WTC11 (cell line): ENCODE data around the gene IZUMO2. TPM values are rescaled to one million over a fixed set of nuclear protein-coding genes. Genes with fewer than 3 reads are reported as not detected.

ENCODE experiments used
- ATAC-seq: fragments of 200-7000 bp; cut with Tn5 transposase; 2 replicates; pipeline ENCODE4 v1.10.0; 2021; ENCODE audit warnings: mild to moderate bottlenecking, moderate library complexity
- CTCF ChIA-PET: fragments of 300-600 bp; sonication (Branson Sonifier 250); formaldehyde crosslinking; loops from one replicate; lab custom pipeline; 2021; ENCODE audit warnings: antibody characterized with exemption; lab: Charles Lee
- POLR2A ChIA-PET: fragments of 350-600 bp; sonication (Branson Sonifier 250); formaldehyde crosslinking; loops from one replicate; lab custom pipeline; 2021; ENCODE audit warnings: antibody characterized with exemption; lab: Charles Lee
- DNase-seq: peaks from one replicate; pipeline ENCODE4 v3.0.0; 2021; ENCODE audit warnings: low spot score
- H3K27ac Mint-ChIP-seq: 2 replicates; pipeline ENCODE4 v1.8.0; 2021; ENCODE audit warnings: mixed read lengths
- H3K27me3 Mint-ChIP-seq: 2 replicates; pipeline ENCODE4 v1.8.0; 2021; ENCODE audit warnings: low read depth, mild to moderate bottlenecking, moderate library complexity, mixed read lengths
- H3K36me3 Mint-ChIP-seq: 2 replicates; pipeline ENCODE4 v1.8.0; 2021; ENCODE audit warnings: mixed read lengths
- H3K4me1 Mint-ChIP-seq: 2 replicates; pipeline ENCODE4 v1.8.0; 2022; ENCODE audit warnings: mixed read lengths
- H3K4me3 Mint-ChIP-seq: 2 replicates; pipeline ENCODE4 v1.8.0; 2021; ENCODE audit warnings: mild to moderate bottlenecking, moderate library complexity, mixed read lengths
- H3K9me3 Mint-ChIP-seq: 2 replicates; pipeline ENCODE4 v1.8.0; 2021; ENCODE audit warnings: mixed read lengths
- ATF1 ChIP-seq: sonication (generic); formaldehyde crosslinking; IDR thresholded peaks from 2 replicates; pipeline ENCODE4 v1.8.1; 2023; ENCODE audit warnings: mild to moderate bottlenecking, moderate library complexity, missing genetic modification reagents
- CREB1 ChIP-seq: sonication (generic); formaldehyde crosslinking; IDR thresholded peaks from 2 replicates; pipeline ENCODE4 v1.8.0; 2023; ENCODE audit warnings: mild to moderate bottlenecking, missing genetic modification reagents
- EMX1 ChIP-seq: fragments of 250-450 bp; sonication (Bioruptor Pico); IDR thresholded peaks from 2 replicates; pipeline ENCODE4 v1.8.0; 2021; ENCODE audit warnings: mild to moderate bottlenecking
- ESRRA ChIP-seq: sonication (generic); formaldehyde crosslinking; IDR thresholded peaks from 2 replicates; pipeline ENCODE4 v1.8.1; 2022; ENCODE audit warnings: mild to moderate bottlenecking, missing genetic modification reagents, borderline replicate concordance
- FOXP1 ChIP-seq: sonication (generic); formaldehyde crosslinking; IDR thresholded peaks from 2 replicates; pipeline ENCODE4 v1.8.0; 2022; ENCODE audit warnings: missing genetic modification reagents, mild to moderate bottlenecking, moderate library complexity, borderline replicate concordance
- GRHL2 ChIP-seq: fragments of 250-450 bp; sonication (Bioruptor Pico); IDR thresholded peaks from 2 replicates; pipeline ENCODE4 v1.8.0; 2022; ENCODE audit warnings: mild to moderate bottlenecking, moderate library complexity; ENCODE audit not compliant: insufficient replicate concordance, severe bottlenecking
- GTF2I ChIP-seq: fragments of 250-450 bp; sonication (Bioruptor Pico); conservative IDR thresholded peaks from 2 replicates; pipeline ENCODE4 v1.4.0; 2021; ENCODE audit warnings: mild to moderate bottlenecking
- IRF2 ChIP-seq: sonication (generic); formaldehyde crosslinking; IDR thresholded peaks from 2 replicates; pipeline ENCODE4 v1.8.0; 2022; ENCODE audit warnings: low read depth, missing genetic modification reagents, borderline replicate concordance
- MXD4 ChIP-seq: fragments of 250-450 bp; sonication (Bioruptor Pico); IDR thresholded peaks from 2 replicates; pipeline ENCODE4 v1.8.0; 2021; ENCODE audit warnings: mild to moderate bottlenecking, moderate library complexity, borderline replicate concordance
- MYBL2 ChIP-seq: sonication (generic); formaldehyde crosslinking; IDR thresholded peaks from 2 replicates; pipeline ENCODE4 v1.8.1; 2023; ENCODE audit warnings: mild to moderate bottlenecking, moderate library complexity, missing genetic modification reagents
- NFE2L1 ChIP-seq: sonication (generic); formaldehyde crosslinking; IDR thresholded peaks from 2 replicates; pipeline ENCODE4 v1.8.1; 2023; ENCODE audit warnings: missing genetic modification reagents
- NFYB ChIP-seq: sonication (generic); formaldehyde crosslinking; conservative IDR thresholded peaks from 2 replicates; pipeline ENCODE4 v1.8.0; 2022; ENCODE audit warnings: low read depth, missing genetic modification reagents
- SMAD3 ChIP-seq: sonication (generic); formaldehyde crosslinking; IDR thresholded peaks from 2 replicates; pipeline ENCODE4 v1.8.0; 2022; ENCODE audit warnings: missing genetic modification reagents, mild to moderate bottlenecking, borderline replicate concordance
- SP1 ChIP-seq: sonication (generic); formaldehyde crosslinking; conservative IDR thresholded peaks from 2 replicates; pipeline ENCODE4 v1.8.1; 2022; ENCODE audit warnings: missing genetic modification reagents
- TCF7 ChIP-seq: sonication (generic); formaldehyde crosslinking; IDR thresholded peaks from 2 replicates; pipeline ENCODE4 v1.8.0; 2022; ENCODE audit warnings: mild to moderate bottlenecking, low read depth, missing genetic modification reagents, moderate library complexity
- TEAD4 ChIP-seq: sonication (generic); formaldehyde crosslinking; IDR thresholded peaks from 2 replicates; pipeline ENCODE4 v1.8.0; 2022; ENCODE audit warnings: mild to moderate bottlenecking, missing genetic modification reagents
- ZBTB21 ChIP-seq: sonication (generic); formaldehyde crosslinking; IDR thresholded peaks from 2 replicates; pipeline ENCODE4 v1.8.1; 2023; ENCODE audit warnings: mild to moderate bottlenecking, missing genetic modification reagents, borderline replicate concordance
- ZNF219 ChIP-seq: sonication (generic); formaldehyde crosslinking; IDR thresholded peaks from 2 replicates; pipeline ENCODE4 v1.8.0; 2023; ENCODE audit warnings: missing genetic modification reagents, mild to moderate bottlenecking, borderline replicate concordance
- ZNF671 ChIP-seq: fragments of 250-450 bp; sonication (Bioruptor Pico); IDR thresholded peaks from 2 replicates; pipeline ENCODE4 v1.8.0; 2021; ENCODE audit warnings: mild to moderate bottlenecking
- total RNA-seq: library from RNA; stranded (reverse); gene quantifications from 3 replicates; pipeline ENCODE4 v1.2.3, GENCODE V29; 2021
- TF ChIP-seq, protein P1 (sequence below): sonication (generic); formaldehyde crosslinking; IDR thresholded peaks from 2 replicates; pipeline ENCODE4 v1.8.1; 2023; ENCODE audit warnings: mild to moderate bottlenecking, missing genetic modification reagents, moderate library complexity
- TF ChIP-seq, protein P2 (sequence below): sonication (generic); formaldehyde crosslinking; IDR thresholded peaks from 2 replicates; pipeline ENCODE4 v1.8.0; 2022; ENCODE audit warnings: mild to moderate bottlenecking, missing genetic modification reagents
- TF ChIP-seq, protein P3 (sequence below): sonication (generic); formaldehyde crosslinking; IDR thresholded peaks from 2 replicates; pipeline ENCODE4 v1.8.1; 2023; ENCODE audit warnings: mild to moderate bottlenecking, missing genetic modification reagents, borderline replicate concordance
- TF ChIP-seq, protein P4 (sequence below): fragments of 250-450 bp; sonication (Bioruptor Pico); IDR thresholded peaks from 2 replicates; pipeline ENCODE4 v1.9.0; 2021; ENCODE audit warnings: mild to moderate bottlenecking
- TF ChIP-seq, protein P5 (sequence below): sonication (generic); formaldehyde crosslinking; IDR thresholded peaks from 2 replicates; pipeline ENCODE4 v1.8.1; 2022; ENCODE audit warnings: low read depth, mild to moderate bottlenecking, moderate library complexity, missing genetic modification reagents, borderline replicate concordance
- TF ChIP-seq, protein P6 (sequence below): sonication (generic); formaldehyde crosslinking; IDR thresholded peaks from 2 replicates; pipeline ENCODE4 v1.8.1; 2023; ENCODE audit warnings: mild to moderate bottlenecking, moderate library complexity, missing genetic modification reagents
- TF ChIP-seq, protein P7 (sequence below): fragments of 250-450 bp; sonication (Bioruptor Pico); IDR thresholded peaks from 2 replicates; pipeline ENCODE4 v1.9.0; 2021; ENCODE audit warnings: moderate library complexity, mild to moderate bottlenecking, inconsistent platforms, borderline replicate concordance
- TF ChIP-seq, protein P8 (sequence below): sonication (generic); formaldehyde crosslinking; IDR thresholded peaks from 2 replicates; pipeline ENCODE4 v1.8.0; 2022; ENCODE audit warnings: mild to moderate bottlenecking, missing genetic modification reagents

Gene IZUMO2
- total RNA-seq, 1 experiment from 2014 or later: 1.0 TPM

DNA sequence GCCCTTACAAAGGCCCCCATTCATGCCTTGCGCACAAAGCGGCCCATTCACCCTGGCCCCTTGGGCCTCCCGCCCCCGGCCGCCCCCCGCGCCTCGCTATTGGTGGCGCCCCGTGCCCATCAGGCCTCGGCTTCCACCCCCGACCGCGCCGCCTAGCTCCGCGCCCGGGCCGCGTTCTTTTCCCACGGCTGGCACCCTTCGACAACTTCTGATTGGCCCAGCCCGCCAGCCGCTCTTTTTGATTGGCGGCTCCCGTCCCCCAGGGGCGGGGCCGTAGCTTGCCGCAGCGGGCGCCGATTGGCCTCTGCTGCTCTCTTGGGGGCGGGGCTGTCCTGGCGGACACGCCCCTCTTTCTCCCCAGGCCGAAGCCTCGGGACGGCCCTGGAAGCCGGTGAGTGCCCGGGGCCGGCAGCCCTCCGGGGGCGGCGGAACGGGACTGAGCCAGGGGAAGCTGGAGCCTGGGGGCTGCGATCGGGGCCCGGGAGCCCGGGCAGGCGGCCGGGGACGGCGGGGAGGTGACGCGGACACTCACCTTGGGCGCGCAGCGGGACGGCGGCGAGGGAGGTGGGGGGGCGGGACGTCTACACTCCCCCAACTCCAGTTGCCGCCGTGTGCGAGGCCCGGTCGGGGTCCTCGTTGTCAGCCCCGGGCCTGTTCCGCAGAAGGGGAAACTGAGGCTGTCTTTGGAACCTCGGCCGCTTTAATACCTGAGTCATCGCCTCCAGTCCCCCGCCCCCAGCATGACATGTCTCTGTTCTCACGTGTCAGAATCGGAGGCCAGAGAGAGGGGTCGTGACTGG, 40.4 kb upstream of the IZUMO2 start, which contains the start of gene MYH14:
MYH14 (plus strand) TSS at position 342 of the 800 bp plus-strand sequence. CDS start 6,744 bp downstream, outside the sequence.
- peak; percentile 96 for DNase-seq

DNA sequence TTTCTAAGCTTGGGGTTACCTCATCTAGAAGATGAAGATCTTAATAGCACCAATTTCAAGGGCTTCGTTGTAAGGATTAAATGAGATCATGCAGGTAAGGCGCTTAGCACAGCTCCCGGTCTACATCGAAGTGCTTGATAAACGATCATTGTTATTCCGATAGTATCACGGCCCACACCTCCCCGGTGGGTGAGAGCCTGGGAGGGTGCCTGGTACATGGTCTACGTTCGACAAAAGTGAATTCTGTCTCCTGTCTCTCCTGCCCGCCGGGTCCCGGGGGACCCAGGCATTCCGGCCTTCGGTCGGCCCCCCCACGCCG, 39.8 kb upstream of the IZUMO2 start:
- Mint-ChIP-seq H3K4me1 (peaks cover 13% of the 10 kb centered on the region), H3K9me3 (no peaks in the 10 kb centered on the region), H3K27ac (no peak overlapping the region), H3K4me3 (peak overlapping the region; percentile 56), H3K27me3 (peaks cover 46% of the 10 kb centered on the region), H3K36me3 (no peaks in the 10 kb centered on the region)
- POLR2A ChIA-PET: interaction anchor here (1.0 kb wide), 2 partner anchors 28 to 113 kb away, joined by 3 read pairs; no protein-coding TSS in a partner anchor
- CTCF ChIA-PET: interaction anchor here (0.7 to 1.9 kb wide), 10 partner anchors 25 to 501 kb away, joined by 3 to 16 read pairs (median 4); partner anchors contain the start of gene KCNC3
- no peak for DNase-seq
- peak; percentile 1; the same call in 1 of the 2 replicates for ATAC-seq
- no peak for TF ChIP-seq SP1 (CRISPR knock-in tag)
- TF ChIP-seq, protein P1, sequence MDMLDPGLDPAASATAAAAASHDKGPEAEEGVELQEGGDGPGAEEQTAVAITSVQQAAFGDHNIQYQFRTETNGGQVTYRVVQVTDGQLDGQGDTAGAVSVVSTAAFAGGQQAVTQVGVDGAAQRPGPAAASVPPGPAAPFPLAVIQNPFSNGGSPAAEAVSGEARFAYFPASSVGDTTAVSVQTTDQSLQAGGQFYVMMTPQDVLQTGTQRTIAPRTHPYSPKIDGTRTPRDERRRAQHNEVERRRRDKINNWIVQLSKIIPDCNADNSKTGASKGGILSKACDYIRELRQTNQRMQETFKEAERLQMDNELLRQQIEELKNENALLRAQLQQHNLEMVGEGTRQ (CRISPR knock-in tag): no peak
- no peak for TF ChIP-seq FOXP1
- TF ChIP-seq, protein P2, sequence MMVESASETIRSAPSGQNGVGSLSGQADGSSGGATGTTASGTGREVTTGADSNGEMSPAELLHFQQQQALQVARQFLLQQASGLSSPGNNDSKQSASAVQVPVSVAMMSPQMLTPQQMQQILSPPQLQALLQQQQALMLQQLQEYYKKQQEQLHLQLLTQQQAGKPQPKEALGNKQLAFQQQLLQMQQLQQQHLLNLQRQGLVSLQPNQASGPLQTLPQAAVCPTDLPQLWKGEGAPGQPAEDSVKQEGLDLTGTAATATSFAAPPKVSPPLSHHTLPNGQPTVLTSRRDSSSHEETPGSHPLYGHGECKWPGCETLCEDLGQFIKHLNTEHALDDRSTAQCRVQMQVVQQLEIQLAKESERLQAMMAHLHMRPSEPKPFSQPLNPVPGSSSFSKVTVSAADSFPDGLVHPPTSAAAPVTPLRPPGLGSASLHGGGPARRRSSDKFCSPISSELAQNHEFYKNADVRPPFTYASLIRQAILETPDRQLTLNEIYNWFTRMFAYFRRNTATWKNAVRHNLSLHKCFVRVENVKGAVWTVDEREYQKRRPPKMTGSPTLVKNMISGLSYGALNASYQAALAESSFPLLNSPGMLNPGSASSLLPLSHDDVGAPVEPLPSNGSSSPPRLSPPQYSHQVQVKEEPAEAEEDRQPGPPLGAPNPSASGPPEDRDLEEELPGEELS: no peak
- no peak for TF ChIP-seq IRF2 (CRISPR knock-in tag)
- TF ChIP-seq GTF2I (CRISPR knock-in tag): no peak
- TF ChIP-seq, protein P3, sequence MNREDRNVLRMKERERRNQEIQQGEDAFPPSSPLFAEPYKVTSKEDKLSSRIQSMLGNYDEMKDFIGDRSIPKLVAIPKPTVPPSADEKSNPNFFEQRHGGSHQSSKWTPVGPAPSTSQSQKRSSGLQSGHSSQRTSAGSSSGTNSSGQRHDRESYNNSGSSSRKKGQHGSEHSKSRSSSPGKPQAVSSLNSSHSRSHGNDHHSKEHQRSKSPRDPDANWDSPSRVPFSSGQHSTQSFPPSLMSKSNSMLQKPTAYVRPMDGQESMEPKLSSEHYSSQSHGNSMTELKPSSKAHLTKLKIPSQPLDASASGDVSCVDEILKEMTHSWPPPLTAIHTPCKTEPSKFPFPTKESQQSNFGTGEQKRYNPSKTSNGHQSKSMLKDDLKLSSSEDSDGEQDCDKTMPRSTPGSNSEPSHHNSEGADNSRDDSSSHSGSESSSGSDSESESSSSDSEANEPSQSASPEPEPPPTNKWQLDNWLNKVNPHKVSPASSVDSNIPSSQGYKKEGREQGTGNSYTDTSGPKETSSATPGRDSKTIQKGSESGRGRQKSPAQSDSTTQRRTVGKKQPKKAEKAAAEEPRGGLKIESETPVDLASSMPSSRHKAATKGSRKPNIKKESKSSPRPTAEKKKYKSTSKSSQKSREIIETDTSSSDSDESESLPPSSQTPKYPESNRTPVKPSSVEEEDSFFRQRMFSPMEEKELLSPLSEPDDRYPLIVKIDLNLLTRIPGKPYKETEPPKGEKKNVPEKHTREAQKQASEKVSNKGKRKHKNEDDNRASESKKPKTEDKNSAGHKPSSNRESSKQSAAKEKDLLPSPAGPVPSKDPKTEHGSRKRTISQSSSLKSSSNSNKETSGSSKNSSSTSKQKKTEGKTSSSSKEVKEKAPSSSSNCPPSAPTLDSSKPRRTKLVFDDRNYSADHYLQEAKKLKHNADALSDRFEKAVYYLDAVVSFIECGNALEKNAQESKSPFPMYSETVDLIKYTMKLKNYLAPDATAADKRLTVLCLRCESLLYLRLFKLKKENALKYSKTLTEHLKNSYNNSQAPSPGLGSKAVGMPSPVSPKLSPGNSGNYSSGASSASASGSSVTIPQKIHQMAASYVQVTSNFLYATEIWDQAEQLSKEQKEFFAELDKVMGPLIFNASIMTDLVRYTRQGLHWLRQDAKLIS (CRISPR knock-in tag): no peak
- TF ChIP-seq CREB1: no peak
- TF ChIP-seq TCF7 (CRISPR knock-in tag): no peak
- TF ChIP-seq, protein P4, sequence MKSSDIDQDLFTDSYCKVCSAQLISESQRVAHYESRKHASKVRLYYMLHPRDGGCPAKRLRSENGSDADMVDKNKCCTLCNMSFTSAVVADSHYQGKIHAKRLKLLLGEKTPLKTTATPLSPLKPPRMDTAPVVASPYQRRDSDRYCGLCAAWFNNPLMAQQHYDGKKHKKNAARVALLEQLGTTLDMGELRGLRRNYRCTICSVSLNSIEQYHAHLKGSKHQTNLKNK (CRISPR knock-in tag): no peak
- TF ChIP-seq, protein P5, sequence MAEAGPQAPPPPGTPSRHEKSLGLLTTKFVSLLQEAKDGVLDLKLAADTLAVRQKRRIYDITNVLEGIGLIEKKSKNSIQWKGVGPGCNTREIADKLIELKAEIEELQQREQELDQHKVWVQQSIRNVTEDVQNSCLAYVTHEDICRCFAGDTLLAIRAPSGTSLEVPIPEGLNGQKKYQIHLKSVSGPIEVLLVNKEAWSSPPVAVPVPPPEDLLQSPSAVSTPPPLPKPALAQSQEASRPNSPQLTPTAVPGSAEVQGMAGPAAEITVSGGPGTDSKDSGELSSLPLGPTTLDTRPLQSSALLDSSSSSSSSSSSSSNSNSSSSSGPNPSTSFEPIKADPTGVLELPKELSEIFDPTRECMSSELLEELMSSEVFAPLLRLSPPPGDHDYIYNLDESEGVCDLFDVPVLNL (CRISPR knock-in tag): no peak
- TF ChIP-seq, protein P6, sequence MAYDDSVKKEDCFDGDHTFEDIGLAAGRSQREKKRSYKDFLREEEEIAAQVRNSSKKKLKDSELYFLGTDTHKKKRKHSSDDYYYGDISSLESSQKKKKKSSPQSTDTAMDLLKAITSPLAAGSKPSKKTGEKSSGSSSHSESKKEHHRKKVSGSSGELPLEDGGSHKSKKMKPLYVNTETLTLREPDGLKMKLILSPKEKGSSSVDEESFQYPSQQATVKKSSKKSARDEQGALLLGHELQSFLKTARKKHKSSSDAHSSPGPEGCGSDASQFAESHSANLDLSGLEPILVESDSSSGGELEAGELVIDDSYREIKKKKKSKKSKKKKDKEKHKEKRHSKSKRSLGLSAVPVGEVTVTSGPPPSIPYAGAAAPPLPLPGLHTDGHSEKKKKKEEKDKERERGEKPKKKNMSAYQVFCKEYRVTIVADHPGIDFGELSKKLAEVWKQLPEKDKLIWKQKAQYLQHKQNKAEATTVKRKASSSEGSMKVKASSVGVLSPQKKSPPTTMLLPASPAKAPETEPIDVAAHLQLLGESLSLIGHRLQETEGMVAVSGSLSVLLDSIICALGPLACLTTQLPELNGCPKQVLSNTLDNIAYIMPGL: no peak

More for the DNA sequence above, 40.4 kb upstream of the IZUMO2 start, which contains the start of gene MYH14:
- Mint-ChIP-seq H3K36me3 (no peaks in the 10 kb centered on the region), H3K27me3 (peaks cover 46% of the 10 kb centered on the region), H3K4me3 (peak within 1 kb of the TSS; percentile 65), H3K4me1 (peaks cover 13% of the 10 kb centered on the region), H3K27ac (no peak within 1 kb of the TSS), H3K9me3 (no peaks in the 10 kb centered on the region)
- TF ChIP-seq TCF7 (CRISPR knock-in tag) (no peak), SMAD3 (CRISPR knock-in tag) (no peak), ESRRA (CRISPR knock-in tag) (no peak), NFYB (CRISPR knock-in tag) (peak; percentile 92), EMX1 (no peak), ZNF219 (no peak), MYBL2 (no peak), ZBTB21 (CRISPR knock-in tag) (no peak), TEAD4 (CRISPR knock-in tag) (no peak), GRHL2 (CRISPR knock-in tag) (no peak), NFE2L1 (CRISPR knock-in tag) (peak; percentile 50; the same call in 1 of the 2 replicates), ATF1 (CRISPR knock-in tag) (no peak), MXD4 (CRISPR knock-in tag) (no peak), SP1 (CRISPR knock-in tag) (peak; percentile 94), ZNF671 (CRISPR knock-in tag) (no peak)
- TF ChIP-seq, protein P7, sequence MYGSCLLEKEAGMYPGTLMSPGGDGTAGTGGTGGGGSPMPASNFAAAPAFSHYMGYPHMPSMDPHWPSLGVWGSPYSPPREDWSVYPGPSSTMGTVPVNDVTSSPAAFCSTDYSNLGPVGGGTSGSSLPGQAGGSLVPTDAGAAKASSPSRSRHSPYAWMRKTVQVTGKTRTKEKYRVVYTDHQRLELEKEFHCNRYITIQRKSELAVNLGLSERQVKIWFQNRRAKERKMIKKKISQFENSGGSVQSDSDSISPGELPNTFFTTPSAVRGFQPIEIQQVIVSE: no peak
- TF ChIP-seq, protein P8, sequence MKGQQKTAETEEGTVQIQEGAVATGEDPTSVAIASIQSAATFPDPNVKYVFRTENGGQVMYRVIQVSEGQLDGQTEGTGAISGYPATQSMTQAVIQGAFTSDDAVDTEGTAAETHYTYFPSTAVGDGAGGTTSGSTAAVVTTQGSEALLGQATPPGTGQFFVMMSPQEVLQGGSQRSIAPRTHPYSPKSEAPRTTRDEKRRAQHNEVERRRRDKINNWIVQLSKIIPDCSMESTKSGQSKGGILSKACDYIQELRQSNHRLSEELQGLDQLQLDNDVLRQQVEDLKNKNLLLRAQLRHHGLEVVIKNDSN (CRISPR knock-in tag): no peak
- ChIA-PET POLR2A (interaction anchor here (0.7 to 1.0 kb wide), 3 partner anchors 27 to 126 kb away, joined by 3 read pairs; partner anchors contain the start of gene KCNC3), CTCF (interaction anchor here (0.7 to 1.9 kb wide), 10 partner anchors 25 to 500 kb away, joined by 3 to 16 read pairs (median 4); partner anchors contain the start of gene KCNC3)
- ATAC-seq: peak; percentile 71
